ENCODE results near the gene LMX1A. TPM values are rescaled to one million over a fixed set of nuclear protein-coding genes. Genes with fewer than 3 reads are reported as not detected.

The LMX1A gene
- total and polyA plus RNA-seq, 2 experiments from 2014 or later, result not detected

DNA sequence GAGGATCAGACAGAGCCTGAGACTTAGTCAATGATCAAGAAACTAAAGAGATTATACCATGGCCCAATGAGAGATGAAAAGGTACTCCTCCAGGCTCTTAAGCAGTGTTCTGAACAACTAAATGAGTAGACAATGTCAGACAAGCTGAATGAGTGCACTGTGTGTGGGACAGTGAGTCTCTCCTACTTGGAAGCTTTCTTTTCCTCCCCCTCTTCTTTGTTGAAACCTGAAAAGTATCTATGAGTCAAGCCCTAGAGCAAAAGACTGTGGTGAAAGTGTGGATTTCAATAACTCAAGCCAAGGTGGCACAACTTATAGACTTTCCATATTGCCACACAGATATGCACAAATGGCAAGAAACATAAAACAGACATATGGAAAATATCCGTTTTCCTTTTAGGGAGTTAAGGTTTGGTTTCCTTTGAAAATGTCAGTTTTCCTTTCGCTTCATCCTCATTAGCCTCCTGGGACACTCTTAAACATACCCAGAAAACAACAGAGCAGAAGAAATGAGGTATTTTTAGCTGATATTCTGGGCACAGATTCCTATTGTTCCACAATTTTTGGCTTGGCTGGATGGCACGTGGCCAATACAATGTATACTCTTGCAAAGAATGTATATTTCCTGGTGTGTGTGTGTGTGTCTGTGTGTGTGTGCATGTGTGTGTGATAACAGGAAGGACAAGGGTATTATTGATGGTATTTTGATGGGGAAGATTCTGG lies 96.6 kb downstream of the LMX1A start:
- no peak overlapping the region for H2AFZ ChIP-seq
- H3K36me3 ChIP-seq (ENCODE audit: insufficient read depth), result no peaks in the 10 kb centered on the region
- Mint-ChIP-seq H3K27ac (no peak overlapping the region), H3K27me3 (ENCODE audit: insufficient read depth, low read depth, poor library complexity) (peaks cover 5% of the 10 kb centered on the region), H3K9me3 (no peaks in the 10 kb centered on the region), H3K4me3 (no peak overlapping the region), H3K36me3 (ENCODE audit: low read depth) (no peaks in the 10 kb centered on the region), H3K4me1 (peaks cover under 1% of the 10 kb centered on the region; the same call in 1 of the 3 replicates)
- DNase-seq (ENCODE audit: low spot score), result no peak
- no peak for ATAC-seq
- peaks cover 4% of the 10 kb centered on the region; the same call in 1 of the 2 replicates for H3K9me2 ChIP-seq (ENCODE audit: insufficient read depth)
- H3F3A ChIP-seq (replicated peaks; ENCODE audit: low read depth), result no peaks in the 10 kb centered on the region
- H3K4me1 ChIP-seq (ENCODE audit: insufficient read depth), result no peaks in the 10 kb centered on the region
- H3K27ac ChIP-seq (ENCODE audit: low read depth), result no peak overlapping the region
- TF ChIP-seq EZH2phosphoT487 (IDR thresholded peaks at IDR 0.05; ENCODE audit: unreplicated experiment) (no peak), STAT1 (IDR thresholded peaks at IDR 0.05; ENCODE audit: unreplicated experiment) (no peak)
- TF ChIP-seq, protein P1, sequence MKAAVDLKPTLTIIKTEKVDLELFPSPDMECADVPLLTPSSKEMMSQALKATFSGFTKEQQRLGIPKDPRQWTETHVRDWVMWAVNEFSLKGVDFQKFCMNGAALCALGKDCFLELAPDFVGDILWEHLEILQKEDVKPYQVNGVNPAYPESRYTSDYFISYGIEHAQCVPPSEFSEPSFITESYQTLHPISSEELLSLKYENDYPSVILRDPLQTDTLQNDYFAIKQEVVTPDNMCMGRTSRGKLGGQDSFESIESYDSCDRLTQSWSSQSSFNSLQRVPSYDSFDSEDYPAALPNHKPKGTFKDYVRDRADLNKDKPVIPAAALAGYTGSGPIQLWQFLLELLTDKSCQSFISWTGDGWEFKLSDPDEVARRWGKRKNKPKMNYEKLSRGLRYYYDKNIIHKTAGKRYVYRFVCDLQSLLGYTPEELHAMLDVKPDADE (IDR thresholded peaks at IDR 0.05), result no peak
- H3K4me2 ChIP-seq, result no peak overlapping the region
- no peaks in the 10 kb centered on the region for H3K79me2 ChIP-seq (replicated peaks; ENCODE audit: insufficient read depth)
- H3K4me3 ChIP-seq, result no peak overlapping the region
- H3K27me3 ChIP-seq (ENCODE audit: insufficient read depth), result no peaks in the 10 kb centered on the region
- no peaks in the 10 kb centered on the region for H4K20me1 ChIP-seq (replicated peaks; ENCODE audit: insufficient read depth)

DNA sequence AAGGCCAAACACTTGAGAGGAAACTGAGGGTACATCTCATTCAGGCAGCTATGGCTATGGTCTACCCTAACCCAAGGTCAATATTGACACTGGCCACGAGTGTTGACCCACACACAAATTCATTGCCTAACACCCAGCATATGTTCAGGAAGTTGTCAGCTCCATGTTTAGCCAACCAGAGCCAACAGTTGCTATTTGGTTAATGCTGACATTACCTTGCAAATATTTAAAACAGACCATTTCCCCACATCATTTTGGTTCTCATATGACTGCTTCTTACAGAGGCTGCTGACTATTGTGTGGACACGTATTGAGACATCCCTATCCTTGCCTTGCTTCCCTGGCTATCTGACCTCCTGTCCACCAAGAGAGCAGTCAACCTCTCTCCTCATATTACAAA lies 97.3 kb downstream of the LMX1A start:
- H3K4me3 Mint-ChIP-seq, result no peak overlapping the region
- ATAC-seq, result no peak
- H3K36me3 ChIP-seq (ENCODE audit: insufficient read depth), result no peaks in the 10 kb centered on the region
- no peak for TF ChIP-seq JUNB (IDR thresholded peaks at IDR 0.05; ENCODE audit: unreplicated experiment)
- TF ChIP-seq CREB1 (CRISPR knock-in tag; IDR thresholded peaks at IDR 0.05; ENCODE audit: low read depth), result no peak
- no peak for TF ChIP-seq EZH2 (IDR thresholded peaks at IDR 0.05; ENCODE audit: low read depth, unreplicated experiment)
- TF ChIP-seq, protein P2, sequence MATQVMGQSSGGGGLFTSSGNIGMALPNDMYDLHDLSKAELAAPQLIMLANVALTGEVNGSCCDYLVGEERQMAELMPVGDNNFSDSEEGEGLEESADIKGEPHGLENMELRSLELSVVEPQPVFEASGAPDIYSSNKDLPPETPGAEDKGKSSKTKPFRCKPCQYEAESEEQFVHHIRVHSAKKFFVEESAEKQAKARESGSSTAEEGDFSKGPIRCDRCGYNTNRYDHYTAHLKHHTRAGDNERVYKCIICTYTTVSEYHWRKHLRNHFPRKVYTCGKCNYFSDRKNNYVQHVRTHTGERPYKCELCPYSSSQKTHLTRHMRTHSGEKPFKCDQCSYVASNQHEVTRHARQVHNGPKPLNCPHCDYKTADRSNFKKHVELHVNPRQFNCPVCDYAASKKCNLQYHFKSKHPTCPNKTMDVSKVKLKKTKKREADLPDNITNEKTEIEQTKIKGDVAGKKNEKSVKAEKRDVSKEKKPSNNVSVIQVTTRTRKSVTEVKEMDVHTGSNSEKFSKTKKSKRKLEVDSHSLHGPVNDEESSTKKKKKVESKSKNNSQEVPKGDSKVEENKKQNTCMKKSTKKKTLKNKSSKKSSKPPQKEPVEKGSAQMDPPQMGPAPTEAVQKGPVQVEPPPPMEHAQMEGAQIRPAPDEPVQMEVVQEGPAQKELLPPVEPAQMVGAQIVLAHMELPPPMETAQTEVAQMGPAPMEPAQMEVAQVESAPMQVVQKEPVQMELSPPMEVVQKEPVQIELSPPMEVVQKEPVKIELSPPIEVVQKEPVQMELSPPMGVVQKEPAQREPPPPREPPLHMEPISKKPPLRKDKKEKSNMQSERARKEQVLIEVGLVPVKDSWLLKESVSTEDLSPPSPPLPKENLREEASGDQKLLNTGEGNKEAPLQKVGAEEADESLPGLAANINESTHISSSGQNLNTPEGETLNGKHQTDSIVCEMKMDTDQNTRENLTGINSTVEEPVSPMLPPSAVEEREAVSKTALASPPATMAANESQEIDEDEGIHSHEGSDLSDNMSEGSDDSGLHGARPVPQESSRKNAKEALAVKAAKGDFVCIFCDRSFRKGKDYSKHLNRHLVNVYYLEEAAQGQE (IDR thresholded peaks at IDR 0.05; ENCODE audit: unreplicated experiment), result no peak
- TF ChIP-seq EZH2phosphoT487 (IDR thresholded peaks at IDR 0.05; ENCODE audit: unreplicated experiment), result no peak
- TF ChIP-seq, protein P3, sequence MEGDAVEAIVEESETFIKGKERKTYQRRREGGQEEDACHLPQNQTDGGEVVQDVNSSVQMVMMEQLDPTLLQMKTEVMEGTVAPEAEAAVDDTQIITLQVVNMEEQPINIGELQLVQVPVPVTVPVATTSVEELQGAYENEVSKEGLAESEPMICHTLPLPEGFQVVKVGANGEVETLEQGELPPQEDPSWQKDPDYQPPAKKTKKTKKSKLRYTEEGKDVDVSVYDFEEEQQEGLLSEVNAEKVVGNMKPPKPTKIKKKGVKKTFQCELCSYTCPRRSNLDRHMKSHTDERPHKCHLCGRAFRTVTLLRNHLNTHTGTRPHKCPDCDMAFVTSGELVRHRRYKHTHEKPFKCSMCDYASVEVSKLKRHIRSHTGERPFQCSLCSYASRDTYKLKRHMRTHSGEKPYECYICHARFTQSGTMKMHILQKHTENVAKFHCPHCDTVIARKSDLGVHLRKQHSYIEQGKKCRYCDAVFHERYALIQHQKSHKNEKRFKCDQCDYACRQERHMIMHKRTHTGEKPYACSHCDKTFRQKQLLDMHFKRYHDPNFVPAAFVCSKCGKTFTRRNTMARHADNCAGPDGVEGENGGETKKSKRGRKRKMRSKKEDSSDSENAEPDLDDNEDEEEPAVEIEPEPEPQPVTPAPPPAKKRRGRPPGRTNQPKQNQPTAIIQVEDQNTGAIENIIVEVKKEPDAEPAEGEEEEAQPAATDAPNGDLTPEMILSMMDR (conservative IDR thresholded peaks at IDR 0.05; ENCODE audit: low read depth in 2 of 2), result no peak
- TF ChIP-seq, protein P1 (IDR thresholded peaks at IDR 0.05), result no peak
- no peak for TF ChIP-seq NANOG (IDR thresholded peaks at IDR 0.05; ENCODE audit: borderline replicate concordance)
- TF ChIP-seq ZNF331 (CRISPR knock-in tag; IDR thresholded peaks at IDR 0.05; ENCODE audit: low read depth), result no peak

More for the DNA sequence above, 97.3 kb downstream of the LMX1A start:
- Histone ChIP-seq H4K20me1 (replicated peaks; ENCODE audit: insufficient read depth) (no peaks in the 10 kb centered on the region), H3K9me2 (ENCODE audit: insufficient read depth) (peaks cover 4% of the 10 kb centered on the region; the same call in 1 of the 2 replicates), H3K4me1 (ENCODE audit: insufficient read depth) (no peaks in the 10 kb centered on the region), H3K4me3 (no peak overlapping the region), H3K27ac (ENCODE audit: low read depth) (no peak overlapping the region), H2AFZ (no peak overlapping the region), H3K4me2 (no peak overlapping the region), H3K27me3 (ENCODE audit: insufficient read depth) (no peaks in the 10 kb centered on the region), H3K79me2 (replicated peaks; ENCODE audit: insufficient read depth) (no peaks in the 10 kb centered on the region), H3F3A (replicated peaks; ENCODE audit: low read depth) (no peaks in the 10 kb centered on the region)
- H3K9me3 Mint-ChIP-seq, result no peaks in the 10 kb centered on the region
- H3K4me1 Mint-ChIP-seq, result peaks cover 7% of the 10 kb centered on the region
- DNase-seq (ENCODE audit: low spot score), result no peak
- no peaks in the 10 kb centered on the region for H3K36me3 Mint-ChIP-seq (ENCODE audit: low read depth)
- H3K27ac Mint-ChIP-seq, result no peak overlapping the region
- H3K27me3 Mint-ChIP-seq (ENCODE audit: insufficient read depth, low read depth, poor library complexity), result peaks cover 5% of the 10 kb centered on the region

Data from GM23338 (cell line).